GM19099 (cell line): ENCODE measurements around the gene RAD51B.

Source experiments
- POLR2A ChIP-seq: IDR thresholded peaks from 3 replicates; pipeline ENCODE4 v1.6.1; 2011; ENCODE audit warnings: low read depth; ENCODE audit not compliant: insufficient read length; ENCODE audit errors: extremely low read depth

The RAD51B gene

GRCh38 chr14:68705741-68706283 lies 886.2 kb downstream of the RAD51B start:
- TF ChIP-seq POLR2A, result no peak

DNA sequence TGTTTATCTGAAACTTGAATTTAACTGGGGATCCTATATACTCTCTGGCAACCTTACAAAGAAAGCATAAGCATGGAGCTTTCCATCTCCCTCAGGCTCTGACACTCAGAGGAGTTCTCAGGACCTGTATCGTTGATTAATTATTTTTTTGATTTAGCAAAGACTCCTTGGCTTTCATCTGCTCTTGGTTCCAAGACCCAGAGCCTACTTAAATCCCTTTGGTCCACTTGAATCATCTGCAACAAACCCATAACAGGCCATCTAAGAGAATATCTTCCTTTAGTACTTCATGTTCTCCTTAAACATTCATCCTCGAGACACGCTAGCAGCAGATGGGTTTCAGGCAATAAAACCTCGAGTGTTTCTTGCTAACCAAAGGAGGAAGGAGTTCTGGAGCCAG lies 887.9 kb downstream of the RAD51B start:
- TF ChIP-seq POLR2A, result no peak

- TF ChIP-seq POLR2A, result no peak
Measured at GRCh38 chr14:68708343-68708742, 888.8 kb downstream of the RAD51B start.

GRCh38 chr14:68709007-68709406 lies 889.4 kb downstream of the RAD51B start:
- no peak for TF ChIP-seq POLR2A

- TF ChIP-seq POLR2A, result no peak
Measured at GRCh38 chr14:68710776-68711175, 891.2 kb downstream of the RAD51B start.

GRCh38 chr14:68711561-68712309 lies 892.2 kb downstream of the RAD51B start:
- no peak for TF ChIP-seq POLR2A

- TF ChIP-seq POLR2A, result no peak
Measured at GRCh38 chr14:68712703-68713370, 893.3 kb downstream of the RAD51B start.

DNA sequence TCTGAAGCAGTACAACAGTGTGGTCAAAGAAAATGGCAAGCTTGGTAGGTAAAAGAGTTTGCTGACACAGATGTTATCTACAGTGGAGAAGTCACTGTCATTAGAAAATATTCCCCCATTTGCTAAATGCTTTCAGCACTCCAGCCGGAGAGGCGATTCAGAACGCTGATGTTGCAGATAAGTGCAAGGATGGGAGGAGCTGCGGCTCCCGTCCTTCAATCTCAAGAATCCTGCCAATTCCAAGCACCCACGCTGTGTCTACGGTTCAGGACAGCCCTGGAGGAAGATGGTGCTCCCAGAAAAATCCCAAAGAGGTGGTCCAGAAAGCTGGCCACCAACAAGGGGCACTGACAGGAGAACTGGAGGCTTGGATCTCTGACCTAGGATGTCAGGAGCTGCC lies 894.2 kb downstream of the RAD51B start:
- TF ChIP-seq POLR2A, result no peak

GRCh38 chr14:68714991-68715924 lies 895.7 kb downstream of the RAD51B start:
- TF ChIP-seq POLR2A, result no peak

GRCh38 chr14:68716698-68717097 lies 897.1 kb downstream of the RAD51B start:
- no peak for TF ChIP-seq POLR2A

- TF ChIP-seq POLR2A, result no peak
Measured at GRCh38 chr14:68718023-68718990, 898.7 kb downstream of the RAD51B start.

DNA sequence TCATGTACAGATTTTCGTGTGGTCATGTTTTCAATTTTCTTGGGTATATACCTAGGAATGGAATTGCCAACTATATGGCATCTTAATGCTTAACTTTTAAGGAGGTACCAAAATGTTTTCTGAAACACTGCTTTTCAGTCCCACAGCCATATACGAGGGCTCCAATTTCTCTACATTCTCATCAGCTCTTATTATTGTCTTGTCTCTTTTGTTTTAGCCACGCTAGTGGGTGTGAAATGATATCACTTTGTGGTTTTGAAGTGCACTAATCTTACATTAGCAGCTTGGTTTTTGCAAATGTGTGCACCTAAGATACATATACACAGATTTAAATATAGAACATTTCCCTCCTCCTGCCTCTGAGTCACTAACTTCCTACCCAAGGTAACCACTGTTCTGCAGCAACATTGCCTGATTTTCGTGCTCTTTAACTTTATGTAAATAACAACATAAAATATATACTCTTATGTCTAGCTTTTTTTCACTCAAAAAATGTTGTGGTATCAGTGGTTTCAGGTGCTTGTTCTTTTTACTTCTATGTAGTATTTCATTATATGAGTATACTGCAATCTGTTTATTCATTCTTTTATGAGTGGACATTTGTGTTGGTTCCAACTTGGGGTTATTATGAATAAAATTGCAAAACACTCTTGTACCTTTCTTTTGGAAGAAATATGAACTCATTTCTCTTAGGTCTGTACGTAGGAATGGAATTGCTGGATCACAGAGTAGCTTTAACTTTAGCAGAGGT lies 900.2 kb downstream of the RAD51B start:
- TF ChIP-seq POLR2A, result no peak

- TF ChIP-seq POLR2A, result no peak
Measured at GRCh38 chr14:68722186-68722585, 902.6 kb downstream of the RAD51B start.
